Sigmoid colon (tissue), 4 donors: ENCODE measurements around the gene AMMECR1.

Experiments
- POLR2A ChIP-seq, 2 donors: fragments of 450-650 bp; IDR thresholded peaks; one replicate each; pipeline ENCODE4 v1.6.1; 2016; ENCODE audit warnings: antibody characterized with exemption in 2 of 2, mild to moderate bottlenecking in 2 of 2, moderate library complexity in 2 of 2
- POLR2AphosphoS5 ChIP-seq, 4 donors: sonication (generic); formaldehyde crosslinking; IDR thresholded peaks; one replicate each; pipeline ENCODE4 v1.6.1; 2017; ENCODE audit warnings: antibody characterized with exemption in 4 of 4
- TF ChIP-seq, protein P1 (sequence below), 4 experiments: fragments of 450-650 bp in 3 of 4; fragments of 200-600 bp in 1 of 4; IDR thresholded peaks; one replicate each; pipeline ENCODE4 v1.5.1; 2016 to 2019; ENCODE audit warnings: antibody characterized with exemption in 4 of 4, mild to moderate bottlenecking in 3 of 4, moderate library complexity in 2 of 4

DNA sequence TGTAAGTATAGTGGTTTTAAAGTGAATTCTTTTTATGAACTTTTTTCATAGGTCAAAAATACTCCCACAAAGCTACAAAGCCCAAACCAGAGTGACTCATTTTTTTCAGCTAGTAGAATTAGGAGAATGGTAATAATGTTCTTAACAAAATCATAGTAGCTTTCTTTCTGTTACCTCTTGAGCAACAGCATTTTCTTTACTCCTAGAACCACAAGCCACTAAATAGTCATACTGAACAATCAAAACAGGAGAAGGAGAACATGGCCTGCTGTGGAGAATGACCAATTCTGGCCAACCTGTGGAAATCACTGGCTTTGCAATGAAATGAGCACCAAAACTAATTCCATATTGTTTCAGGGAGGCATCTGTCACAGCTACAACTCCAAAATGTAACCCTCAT lies 112.9 kb downstream of the AMMECR1 start:
- TF ChIP-seq, protein P1, sequence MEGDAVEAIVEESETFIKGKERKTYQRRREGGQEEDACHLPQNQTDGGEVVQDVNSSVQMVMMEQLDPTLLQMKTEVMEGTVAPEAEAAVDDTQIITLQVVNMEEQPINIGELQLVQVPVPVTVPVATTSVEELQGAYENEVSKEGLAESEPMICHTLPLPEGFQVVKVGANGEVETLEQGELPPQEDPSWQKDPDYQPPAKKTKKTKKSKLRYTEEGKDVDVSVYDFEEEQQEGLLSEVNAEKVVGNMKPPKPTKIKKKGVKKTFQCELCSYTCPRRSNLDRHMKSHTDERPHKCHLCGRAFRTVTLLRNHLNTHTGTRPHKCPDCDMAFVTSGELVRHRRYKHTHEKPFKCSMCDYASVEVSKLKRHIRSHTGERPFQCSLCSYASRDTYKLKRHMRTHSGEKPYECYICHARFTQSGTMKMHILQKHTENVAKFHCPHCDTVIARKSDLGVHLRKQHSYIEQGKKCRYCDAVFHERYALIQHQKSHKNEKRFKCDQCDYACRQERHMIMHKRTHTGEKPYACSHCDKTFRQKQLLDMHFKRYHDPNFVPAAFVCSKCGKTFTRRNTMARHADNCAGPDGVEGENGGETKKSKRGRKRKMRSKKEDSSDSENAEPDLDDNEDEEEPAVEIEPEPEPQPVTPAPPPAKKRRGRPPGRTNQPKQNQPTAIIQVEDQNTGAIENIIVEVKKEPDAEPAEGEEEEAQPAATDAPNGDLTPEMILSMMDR (IDR thresholded peaks at IDR 0.05): no peak
- no peak for TF ChIP-seq POLR2A (IDR thresholded peaks at IDR 0.05)
- TF ChIP-seq POLR2AphosphoS5 (IDR thresholded peaks at IDR 0.05): no peak
